ENCODE data around the gene IDH3A.
A peak's percentile ranks its signal among the peaks of the same experiment; 100 is the strongest.

The IDH3A gene

GRCh38 chr15:78149068-78149804 lies at the start of gene IDH3A:
IDH3A (plus strand) TSS chr15:78149362; CDS start chr15:78149404, 42 bp downstream.
- peak; percentile 99 for DNase-seq (ENCODE audit: low read depth)

- DNase-seq (ENCODE audit: low read depth): no peak
Observed at GRCh38 chr15:78100886-78101285, 48.3 kb upstream of the IDH3A start.

- no peak for DNase-seq (ENCODE audit: low read depth)
Observed at GRCh38 chr15:78101423-78102105, 47.6 kb upstream of the IDH3A start.

GRCh38 chr15:78102211-78102610 lies 47.0 kb upstream of the IDH3A start:
- DNase-seq (ENCODE audit: low read depth): no peak

GRCh38 chr15:78102741-78103140 lies 46.4 kb upstream of the IDH3A start:
- no peak for DNase-seq (ENCODE audit: low read depth)

GRCh38 chr15:78103406-78104118 lies 45.6 kb upstream of the IDH3A start:
- DNase-seq (ENCODE audit: low read depth): peak; percentile 21

GRCh38 chr15:78104119-78104479 lies 45.1 kb upstream of the IDH3A start:
- DNase-seq (ENCODE audit: low read depth): no peak

- no peak for DNase-seq (ENCODE audit: low read depth)
Observed at GRCh38 chr15:78104566-78105475, 44.3 kb upstream of the IDH3A start.

- no peak for DNase-seq (ENCODE audit: low read depth)
Observed at GRCh38 chr15:78105476-78106241, 43.5 kb upstream of the IDH3A start.

- DNase-seq (ENCODE audit: low read depth): no peak
Observed at GRCh38 chr15:78107471-78107870, 41.7 kb upstream of the IDH3A start.

GRCh38 chr15:78108300-78109084 lies 40.7 kb upstream of the IDH3A start:
- DNase-seq (ENCODE audit: low read depth): peak; percentile 68

GRCh38 chr15:78109156-78109555 lies 40.0 kb upstream of the IDH3A start:
- no peak for DNase-seq (ENCODE audit: low read depth)

GRCh38 chr15:78110096-78110495 lies 39.1 kb upstream of the IDH3A start:
- no peak for DNase-seq (ENCODE audit: low read depth)

- DNase-seq (ENCODE audit: low read depth): no peak
Observed at GRCh38 chr15:78110916-78111475, 38.2 kb upstream of the IDH3A start.

GRCh38 chr15:78111788-78112187 lies 37.4 kb upstream of the IDH3A start:
- no peak for DNase-seq (ENCODE audit: low read depth)

GRCh38 chr15:78112551-78112950 lies 36.6 kb upstream of the IDH3A start:
- no peak for DNase-seq (ENCODE audit: low read depth)

- no peak for DNase-seq (ENCODE audit: low read depth)
Observed at GRCh38 chr15:78120523-78120922, 28.6 kb upstream of the IDH3A start.

GRCh38 chr15:78125267-78125666 lies 23.9 kb upstream of the IDH3A start:
- DNase-seq (ENCODE audit: low read depth): no peak

GRCh38 chr15:78127882-78128281 lies 21.3 kb upstream of the IDH3A start:
- DNase-seq (ENCODE audit: low read depth): no peak

Measured in stimulated activated CD8-positive, alpha-beta memory T cell treated with anti-CD3 and anti-CD28 coated beads, Interleukin-7, amount 100 ng/mL, for 24 hours (primary cell).